Measurements from ENCODE around the gene UHRF2.

DNA sequence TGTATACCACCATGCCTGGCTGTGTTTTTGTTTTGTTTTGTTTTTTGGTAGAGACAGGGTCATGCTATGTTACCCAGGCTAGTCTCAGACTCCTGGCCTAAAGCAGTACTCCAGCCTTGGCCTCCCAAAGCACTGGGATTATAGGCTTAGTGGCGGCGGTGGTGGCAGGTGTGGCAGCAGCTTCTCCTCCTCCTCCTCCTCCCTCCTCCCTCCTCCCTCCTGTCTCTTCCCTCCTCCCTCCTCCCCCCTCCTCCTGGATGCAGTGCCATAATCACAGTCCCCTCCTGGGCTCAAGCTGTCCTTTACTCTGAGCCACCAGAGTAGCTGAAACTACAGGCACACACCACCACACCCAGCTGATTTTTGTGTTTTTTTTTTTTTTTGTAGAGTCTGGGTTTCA lies 71.2 kb downstream of the UHRF2 start:
- TF ChIP-seq POLR2AphosphoS5 (IDR thresholded peaks at IDR 0.05; ENCODE audit: low read depth, low read length) (no peak), POLR2A (IDR thresholded peaks at IDR 0.05; ENCODE audit: borderline replicate concordance, extremely low read depth, insufficient read depth, insufficient read length) (no peak), TCF7L2 (IDR thresholded peaks at IDR 0.05; ENCODE audit: borderline replicate concordance, extremely low read depth, insufficient read depth, insufficient read length) (no peak), EZH2 (IDR thresholded peaks at IDR 0.05) (no peak), FOSL1 (IDR thresholded peaks at IDR 0.05; ENCODE audit: low read depth) (no peak), ZNF274 (IDR thresholded peaks at IDR 0.05; ENCODE audit: low read depth, low read length) (no peak), RAD21 (IDR thresholded peaks at IDR 0.05; ENCODE audit: low read depth) (no peak), JUND (IDR thresholded peaks at IDR 0.05) (no peak), CBX3 (IDR thresholded peaks at IDR 0.05; ENCODE audit: low read depth) (no peak), CEBPB (IDR thresholded peaks at IDR 0.05; ENCODE audit: low read depth) (no peak), YY1 (IDR thresholded peaks at IDR 0.05; ENCODE audit: extremely low read depth, insufficient replicate concordance, low read depth, low read length) (no peak)
- TF ChIP-seq, protein P1, sequence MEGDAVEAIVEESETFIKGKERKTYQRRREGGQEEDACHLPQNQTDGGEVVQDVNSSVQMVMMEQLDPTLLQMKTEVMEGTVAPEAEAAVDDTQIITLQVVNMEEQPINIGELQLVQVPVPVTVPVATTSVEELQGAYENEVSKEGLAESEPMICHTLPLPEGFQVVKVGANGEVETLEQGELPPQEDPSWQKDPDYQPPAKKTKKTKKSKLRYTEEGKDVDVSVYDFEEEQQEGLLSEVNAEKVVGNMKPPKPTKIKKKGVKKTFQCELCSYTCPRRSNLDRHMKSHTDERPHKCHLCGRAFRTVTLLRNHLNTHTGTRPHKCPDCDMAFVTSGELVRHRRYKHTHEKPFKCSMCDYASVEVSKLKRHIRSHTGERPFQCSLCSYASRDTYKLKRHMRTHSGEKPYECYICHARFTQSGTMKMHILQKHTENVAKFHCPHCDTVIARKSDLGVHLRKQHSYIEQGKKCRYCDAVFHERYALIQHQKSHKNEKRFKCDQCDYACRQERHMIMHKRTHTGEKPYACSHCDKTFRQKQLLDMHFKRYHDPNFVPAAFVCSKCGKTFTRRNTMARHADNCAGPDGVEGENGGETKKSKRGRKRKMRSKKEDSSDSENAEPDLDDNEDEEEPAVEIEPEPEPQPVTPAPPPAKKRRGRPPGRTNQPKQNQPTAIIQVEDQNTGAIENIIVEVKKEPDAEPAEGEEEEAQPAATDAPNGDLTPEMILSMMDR (IDR thresholded peaks at IDR 0.05 in 2 of 3, conservative IDR thresholded peaks at IDR 0.05 in 1 of 3; ENCODE audit: borderline replicate concordance in 1 of 3, insufficient read depth in 1 of 3, low read depth in 2 of 3, low read length in 2 of 3): no peak
- TF ChIP-seq, protein P2, sequence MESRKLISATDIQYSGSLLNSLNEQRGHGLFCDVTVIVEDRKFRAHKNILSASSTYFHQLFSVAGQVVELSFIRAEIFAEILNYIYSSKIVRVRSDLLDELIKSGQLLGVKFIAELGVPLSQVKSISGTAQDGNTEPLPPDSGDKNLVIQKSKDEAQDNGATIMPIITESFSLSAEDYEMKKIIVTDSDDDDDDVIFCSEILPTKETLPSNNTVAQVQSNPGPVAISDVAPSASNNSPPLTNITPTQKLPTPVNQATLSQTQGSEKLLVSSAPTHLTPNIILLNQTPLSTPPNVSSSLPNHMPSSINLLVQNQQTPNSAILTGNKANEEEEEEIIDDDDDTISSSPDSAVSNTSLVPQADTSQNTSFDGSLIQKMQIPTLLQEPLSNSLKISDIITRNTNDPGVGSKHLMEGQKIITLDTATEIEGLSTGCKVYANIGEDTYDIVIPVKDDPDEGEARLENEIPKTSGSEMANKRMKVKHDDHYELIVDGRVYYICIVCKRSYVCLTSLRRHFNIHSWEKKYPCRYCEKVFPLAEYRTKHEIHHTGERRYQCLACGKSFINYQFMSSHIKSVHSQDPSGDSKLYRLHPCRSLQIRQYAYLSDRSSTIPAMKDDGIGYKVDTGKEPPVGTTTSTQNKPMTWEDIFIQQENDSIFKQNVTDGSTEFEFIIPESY (IDR thresholded peaks at IDR 0.05; ENCODE audit: extremely low read depth, insufficient replicate concordance, low read length): no peak
- TF ChIP-seq, protein P3, sequence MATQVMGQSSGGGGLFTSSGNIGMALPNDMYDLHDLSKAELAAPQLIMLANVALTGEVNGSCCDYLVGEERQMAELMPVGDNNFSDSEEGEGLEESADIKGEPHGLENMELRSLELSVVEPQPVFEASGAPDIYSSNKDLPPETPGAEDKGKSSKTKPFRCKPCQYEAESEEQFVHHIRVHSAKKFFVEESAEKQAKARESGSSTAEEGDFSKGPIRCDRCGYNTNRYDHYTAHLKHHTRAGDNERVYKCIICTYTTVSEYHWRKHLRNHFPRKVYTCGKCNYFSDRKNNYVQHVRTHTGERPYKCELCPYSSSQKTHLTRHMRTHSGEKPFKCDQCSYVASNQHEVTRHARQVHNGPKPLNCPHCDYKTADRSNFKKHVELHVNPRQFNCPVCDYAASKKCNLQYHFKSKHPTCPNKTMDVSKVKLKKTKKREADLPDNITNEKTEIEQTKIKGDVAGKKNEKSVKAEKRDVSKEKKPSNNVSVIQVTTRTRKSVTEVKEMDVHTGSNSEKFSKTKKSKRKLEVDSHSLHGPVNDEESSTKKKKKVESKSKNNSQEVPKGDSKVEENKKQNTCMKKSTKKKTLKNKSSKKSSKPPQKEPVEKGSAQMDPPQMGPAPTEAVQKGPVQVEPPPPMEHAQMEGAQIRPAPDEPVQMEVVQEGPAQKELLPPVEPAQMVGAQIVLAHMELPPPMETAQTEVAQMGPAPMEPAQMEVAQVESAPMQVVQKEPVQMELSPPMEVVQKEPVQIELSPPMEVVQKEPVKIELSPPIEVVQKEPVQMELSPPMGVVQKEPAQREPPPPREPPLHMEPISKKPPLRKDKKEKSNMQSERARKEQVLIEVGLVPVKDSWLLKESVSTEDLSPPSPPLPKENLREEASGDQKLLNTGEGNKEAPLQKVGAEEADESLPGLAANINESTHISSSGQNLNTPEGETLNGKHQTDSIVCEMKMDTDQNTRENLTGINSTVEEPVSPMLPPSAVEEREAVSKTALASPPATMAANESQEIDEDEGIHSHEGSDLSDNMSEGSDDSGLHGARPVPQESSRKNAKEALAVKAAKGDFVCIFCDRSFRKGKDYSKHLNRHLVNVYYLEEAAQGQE (IDR thresholded peaks at IDR 0.05; ENCODE audit: low read depth): no peak
